ENCODE results near the gene WDR6.

WDR6 gene

GRCh38 chr3:49023775-49024174, 16.6 kb downstream of the WDR6 start:
- DNase-seq (ENCODE audit: extremely low read depth, insufficient read length): no peak
- H3K4me3 ChIP-seq (replicated peaks; ENCODE audit: low read depth, low read length): no peak overlapping the region
- no peak for TF ChIP-seq CTCF (IDR thresholded peaks at IDR 0.05; ENCODE audit: insufficient read depth, low read length, poor library complexity, severe bottlenecking)
- no peaks in the 10 kb centered on the region for H3K27me3 ChIP-seq (replicated peaks; ENCODE audit: control insufficient read depth, insufficient read depth, low read length)
- peaks cover 27% of the 10 kb centered on the region for H3K36me3 ChIP-seq (ENCODE audit: control insufficient read depth, insufficient read depth, low read length)

DNA sequence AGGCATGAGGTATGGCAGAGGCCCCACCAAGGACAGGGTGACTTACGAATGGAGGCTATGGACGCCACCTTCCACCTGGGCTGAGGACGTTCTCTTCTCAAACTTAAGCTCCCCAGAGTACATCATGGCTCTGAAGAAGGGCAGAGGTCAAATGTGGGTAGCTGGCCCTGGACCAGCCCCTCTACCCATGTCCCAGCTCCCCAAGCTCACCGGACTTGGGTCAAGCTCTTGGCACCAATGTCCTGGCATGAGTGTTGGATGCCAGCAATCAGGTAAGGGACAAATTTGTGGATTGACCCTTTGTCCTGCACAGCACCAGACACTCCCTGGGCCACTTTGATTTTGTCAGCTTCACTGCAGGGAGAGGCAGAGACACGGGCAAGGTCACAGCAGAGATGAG, 17.3 kb downstream of the WDR6 start:
- DNase-seq (ENCODE audit: extremely low read depth, insufficient read length): no peak
- TF ChIP-seq CTCF (IDR thresholded peaks at IDR 0.05; ENCODE audit: insufficient read depth, low read length, poor library complexity, severe bottlenecking): no peak
- Histone ChIP-seq H3K4me3 (replicated peaks; ENCODE audit: low read depth, low read length) (no peak overlapping the region), H3K27me3 (replicated peaks; ENCODE audit: control insufficient read depth, insufficient read depth, low read length) (no peaks in the 10 kb centered on the region), H3K36me3 (ENCODE audit: control insufficient read depth, insufficient read depth, low read length) (peaks cover 27% of the 10 kb centered on the region)

DNA sequence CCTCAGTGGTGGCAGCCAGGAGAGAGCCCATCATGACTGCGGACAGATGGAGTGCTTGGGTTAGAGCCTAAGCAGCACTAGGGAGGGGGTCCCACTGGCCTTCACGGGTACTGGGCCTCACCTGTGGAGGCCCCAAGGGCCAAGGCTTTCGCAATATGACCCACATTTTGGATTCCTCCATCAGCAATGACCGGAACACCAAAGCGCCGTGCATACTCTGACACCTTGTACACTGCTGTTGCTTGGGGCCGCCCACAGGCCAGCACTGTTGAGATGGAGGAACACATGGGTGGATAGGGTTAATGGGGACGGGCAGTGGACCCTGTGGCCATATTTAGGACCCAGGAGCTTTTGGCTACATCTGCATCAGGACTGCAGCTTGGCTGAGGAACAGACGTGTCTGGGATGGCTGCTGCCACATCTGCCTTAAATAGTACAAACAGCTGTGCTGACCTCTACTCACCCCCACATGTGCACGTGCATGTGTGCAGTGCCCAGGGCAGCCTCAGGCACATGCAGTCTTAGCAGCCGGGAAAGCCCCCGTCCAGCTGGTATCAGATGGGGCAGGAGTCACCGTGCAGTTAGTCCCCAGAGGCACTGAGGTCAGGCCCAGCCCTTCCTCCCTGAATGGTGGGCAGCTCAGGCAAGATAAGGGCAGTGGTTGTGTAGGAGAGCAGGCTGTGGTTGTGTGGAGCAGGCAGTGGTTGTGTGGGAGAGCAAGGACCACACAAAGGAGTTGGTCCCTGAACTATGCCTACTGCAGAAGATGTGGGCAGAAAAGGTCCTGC, 18.0 kb downstream of the WDR6 start:
- Histone ChIP-seq H3K4me3 (replicated peaks; ENCODE audit: low read depth, low read length) (no peak overlapping the region), H3K36me3 (ENCODE audit: control insufficient read depth, insufficient read depth, low read length) (peaks cover 27% of the 10 kb centered on the region), H3K27me3 (replicated peaks; ENCODE audit: control insufficient read depth, insufficient read depth, low read length) (no peaks in the 10 kb centered on the region)
- no peak for DNase-seq (ENCODE audit: extremely low read depth, insufficient read length)
- TF ChIP-seq CTCF (IDR thresholded peaks at IDR 0.05; ENCODE audit: insufficient read depth, low read length, poor library complexity, severe bottlenecking): no peak

- no peak for TF ChIP-seq CTCF (IDR thresholded peaks at IDR 0.05; ENCODE audit: insufficient read depth, low read length, poor library complexity, severe bottlenecking)
- peaks cover 28% of the 10 kb centered on the region for H3K36me3 ChIP-seq (ENCODE audit: control insufficient read depth, insufficient read depth, low read length)
- H3K27me3 ChIP-seq (replicated peaks; ENCODE audit: control insufficient read depth, insufficient read depth, low read length): no peaks in the 10 kb centered on the region
- H3K4me3 ChIP-seq (replicated peaks; ENCODE audit: low read depth, low read length): no peak overlapping the region
- no peak for DNase-seq (ENCODE audit: extremely low read depth, insufficient read length)
Measured at GRCh38 chr3:49025793-49026520, 18.8 kb downstream of the WDR6 start.

DNA sequence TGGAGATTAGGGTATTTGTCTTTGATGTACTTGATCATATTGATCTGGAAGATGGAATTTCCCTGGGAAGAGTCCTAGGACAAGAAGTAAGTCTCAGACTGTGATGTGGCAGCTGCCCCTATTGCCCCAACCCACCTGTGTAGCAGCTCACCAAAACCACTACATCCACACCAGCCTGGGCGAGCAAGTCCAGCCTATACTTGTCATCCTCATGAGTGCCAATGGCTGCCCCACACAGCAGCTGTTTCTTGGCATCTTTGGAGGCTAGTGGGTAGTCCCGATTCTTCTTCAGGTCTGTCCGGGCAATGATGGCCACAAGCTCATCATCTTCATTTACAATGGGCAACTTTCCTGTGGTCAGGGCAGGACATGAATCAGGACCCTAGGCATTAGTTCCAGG, 19.3 kb downstream of the WDR6 start:
- peaks cover 30% of the 10 kb centered on the region for H3K36me3 ChIP-seq (ENCODE audit: control insufficient read depth, insufficient read depth, low read length)

More for the DNA sequence above, 19.3 kb downstream of the WDR6 start:
- H3K27me3 ChIP-seq (replicated peaks; ENCODE audit: control insufficient read depth, insufficient read depth, low read length): no peaks in the 10 kb centered on the region
- DNase-seq (ENCODE audit: extremely low read depth, insufficient read length): no peak
- no peak overlapping the region for H3K4me3 ChIP-seq (replicated peaks; ENCODE audit: low read depth, low read length)
- no peak for TF ChIP-seq CTCF (IDR thresholded peaks at IDR 0.05; ENCODE audit: insufficient read depth, low read length, poor library complexity, severe bottlenecking)

Measured in GM06990 (cell line).